ENCODE results near the gene POLR1E.

DNA sequence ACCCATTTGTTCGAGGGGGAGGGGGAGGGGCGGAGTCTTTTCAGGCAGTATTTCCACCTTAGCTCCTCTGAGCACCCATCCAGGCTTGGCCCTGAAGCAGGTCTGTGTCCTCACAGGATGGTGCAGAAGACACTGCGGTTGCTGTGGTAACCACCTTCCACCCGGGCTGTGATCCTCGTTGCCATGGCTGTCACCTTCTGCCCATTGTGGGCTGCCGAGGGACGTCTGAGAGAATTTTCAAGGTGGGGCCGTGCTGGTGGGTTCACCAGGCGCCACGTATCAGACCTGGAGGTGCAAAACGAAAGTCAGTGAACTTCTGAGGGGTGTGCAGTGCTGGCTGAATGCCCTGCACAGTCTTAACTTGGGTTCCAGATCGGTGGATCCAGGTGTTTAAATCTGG, 26.7 kb downstream of the POLR1E start:
- TF ChIP-seq, protein P1, sequence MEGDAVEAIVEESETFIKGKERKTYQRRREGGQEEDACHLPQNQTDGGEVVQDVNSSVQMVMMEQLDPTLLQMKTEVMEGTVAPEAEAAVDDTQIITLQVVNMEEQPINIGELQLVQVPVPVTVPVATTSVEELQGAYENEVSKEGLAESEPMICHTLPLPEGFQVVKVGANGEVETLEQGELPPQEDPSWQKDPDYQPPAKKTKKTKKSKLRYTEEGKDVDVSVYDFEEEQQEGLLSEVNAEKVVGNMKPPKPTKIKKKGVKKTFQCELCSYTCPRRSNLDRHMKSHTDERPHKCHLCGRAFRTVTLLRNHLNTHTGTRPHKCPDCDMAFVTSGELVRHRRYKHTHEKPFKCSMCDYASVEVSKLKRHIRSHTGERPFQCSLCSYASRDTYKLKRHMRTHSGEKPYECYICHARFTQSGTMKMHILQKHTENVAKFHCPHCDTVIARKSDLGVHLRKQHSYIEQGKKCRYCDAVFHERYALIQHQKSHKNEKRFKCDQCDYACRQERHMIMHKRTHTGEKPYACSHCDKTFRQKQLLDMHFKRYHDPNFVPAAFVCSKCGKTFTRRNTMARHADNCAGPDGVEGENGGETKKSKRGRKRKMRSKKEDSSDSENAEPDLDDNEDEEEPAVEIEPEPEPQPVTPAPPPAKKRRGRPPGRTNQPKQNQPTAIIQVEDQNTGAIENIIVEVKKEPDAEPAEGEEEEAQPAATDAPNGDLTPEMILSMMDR (IDR thresholded peaks at IDR 0.05; ENCODE audit: low read length), result no peak
- TF ChIP-seq EZH2 (optimal IDR thresholded peaks at IDR 0.05; ENCODE audit: low read depth, low read length) (no peak), EZH2phosphoT487 (IDR thresholded peaks at IDR 0.05; ENCODE audit: low read length) (no peak)

All from MM.1S (cell line).